Kidney tubule cell (primary cell): ENCODE data around the gene CRACR2B.

Experiments
- DNase-seq: peaks from one replicate; pipeline ENCODE4 v3.0.0-alpha.2; 2018; ENCODE audit warnings: low spot score

The CRACR2B gene

GRCh38 chr11:827146-827896, 398 bp upstream of the CRACR2B start:
- DNase-seq = peak; percentile 54

- DNase-seq = no peak
Observed at GRCh38 chr11:828506-829175, 922 bp downstream of the CRACR2B start.

- peak; percentile 76 for DNase-seq
Observed at GRCh38 chr11:829176-829846, 1.6 kb downstream of the CRACR2B start.

GRCh38 chr11:829847-830294, 2.2 kb downstream of the CRACR2B start:
- DNase-seq = no peak

- peak; percentile 84 for DNase-seq
Observed at GRCh38 chr11:830295-831117, 2.8 kb downstream of the CRACR2B start.

- DNase-seq = peak; percentile 68
Observed at GRCh38 chr11:831118-831864, 3.6 kb downstream of the CRACR2B start.

- DNase-seq = no peak
Observed at GRCh38 chr11:831961-832528, 4.3 kb downstream of the CRACR2B start.

GRCh38 chr11:832529-833113, 4.9 kb downstream of the CRACR2B start, which contains the start of gene CD151:
Gene CD151 (plus strand): TSS chr11:832952. CDS start chr11:836070, 3,118 bp downstream.
- DNase-seq = peak; percentile 81

GRCh38 chr11:833114-833791, 5.5 kb downstream of the CRACR2B start:
- peak; percentile 70 for DNase-seq

GRCh38 chr11:833849-834311, 6.2 kb downstream of the CRACR2B start:
- peak; percentile 54 for DNase-seq

GRCh38 chr11:834371-835316, 6.9 kb downstream of the CRACR2B start:
- peak; percentile 99 for DNase-seq

GRCh38 chr11:836274-836673, 8.6 kb downstream of the CRACR2B start:
- DNase-seq = no peak

- no peak for DNase-seq
Observed at GRCh38 chr11:836700-837099, 9.0 kb downstream of the CRACR2B start.

- DNase-seq = no peak
Observed at GRCh38 chr11:837189-837989, 9.7 kb downstream of the CRACR2B start.

- no peak for DNase-seq
Observed at GRCh38 chr11:837990-838307, 10.2 kb downstream of the CRACR2B start.

GRCh38 chr11:838441-839279, 10.9 kb downstream of the CRACR2B start:
- peak; percentile 25 for DNase-seq

GRCh38 chr11:839280-839623, 11.5 kb downstream of the CRACR2B start:
- no peak for DNase-seq
